ENCODE measurements around the gene MUC22.

The MUC22 gene

DNA sequence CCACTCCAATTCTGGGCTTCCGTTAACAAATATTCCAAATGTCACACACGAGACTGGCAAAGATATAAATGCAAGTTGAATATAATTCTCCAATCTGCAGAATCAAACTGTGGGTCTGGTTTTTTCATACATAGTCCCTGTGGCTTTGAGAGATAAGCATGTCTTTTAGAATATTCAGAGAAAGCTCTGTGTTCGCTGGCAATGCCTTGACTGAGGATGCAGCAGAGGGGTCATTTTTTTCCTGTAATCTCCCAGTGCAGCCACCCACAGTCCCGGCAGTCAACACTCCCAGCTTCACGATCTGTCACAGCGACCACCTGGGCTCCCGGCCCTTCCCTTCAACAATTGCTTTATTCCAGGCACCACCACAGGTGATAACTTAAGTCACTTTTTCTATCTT is 30.5 kb downstream of the MUC22 start:
- TF ChIP-seq CTCF (IDR thresholded peaks at IDR 0.05; ENCODE audit: borderline replicate concordance, insufficient read depth, low read depth, low read length), result no peak
- no peak overlapping the region for H3K4me3 ChIP-seq (ENCODE audit: low read depth, low read length)

- no peak for TF ChIP-seq CTCF (IDR thresholded peaks at IDR 0.05; ENCODE audit: borderline replicate concordance, insufficient read depth, low read depth, low read length)
- no peak overlapping the region for H3K4me3 ChIP-seq (ENCODE audit: low read depth, low read length)
These were observed 31.2 kb downstream of the MUC22 start for GRCh38 chr6:31041372-31041974.

DNA sequence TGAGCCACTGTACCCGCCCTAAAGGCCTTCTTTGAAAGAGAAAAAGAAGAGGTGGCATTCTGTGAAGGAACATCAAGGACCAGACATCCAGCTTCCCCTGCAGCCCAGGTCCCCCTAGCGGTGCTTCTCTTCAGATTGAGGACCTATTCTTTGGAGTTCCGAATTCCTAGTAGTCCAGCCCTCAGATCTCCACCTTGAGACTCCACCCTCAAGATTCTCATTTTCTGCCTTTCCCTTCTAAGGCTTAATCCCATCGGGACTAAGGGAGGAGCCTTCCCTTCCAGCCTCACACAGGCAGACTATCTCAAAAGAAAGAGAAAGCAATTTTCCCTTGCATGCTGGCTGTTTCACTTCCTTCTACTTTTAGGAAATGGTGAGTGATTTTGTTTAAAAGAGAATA is 32.5 kb downstream of the MUC22 start:
- peak; percentile 65 for TF ChIP-seq CTCF (IDR thresholded peaks at IDR 0.05; ENCODE audit: borderline replicate concordance, insufficient read depth, low read depth, low read length)
- no peak overlapping the region for H3K4me3 ChIP-seq (ENCODE audit: low read depth, low read length)

DNA sequence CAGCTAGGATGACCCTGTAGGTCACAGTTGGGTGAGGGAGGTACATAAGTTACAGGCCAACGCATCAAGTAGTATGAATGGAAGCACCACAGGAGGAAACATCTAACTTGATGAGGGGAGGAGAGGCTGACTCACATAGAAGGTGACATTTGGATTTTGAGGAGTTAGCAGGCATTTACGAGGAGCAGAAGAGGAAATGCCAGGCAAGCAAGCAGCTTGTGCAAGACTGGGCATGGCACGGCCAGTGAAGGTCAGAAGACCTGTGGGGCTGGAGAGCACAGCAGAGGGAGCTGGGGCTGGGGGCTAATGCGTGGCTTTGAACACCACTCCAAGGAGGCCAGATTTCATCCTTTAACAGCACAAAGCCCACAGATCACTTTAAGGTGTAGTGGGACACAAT is 37.8 kb downstream of the MUC22 start:
- H3K4me3 ChIP-seq (ENCODE audit: low read depth, low read length), result no peak overlapping the region
- no peak for TF ChIP-seq CTCF (IDR thresholded peaks at IDR 0.05; ENCODE audit: borderline replicate concordance, insufficient read depth, low read depth, low read length)

DNA sequence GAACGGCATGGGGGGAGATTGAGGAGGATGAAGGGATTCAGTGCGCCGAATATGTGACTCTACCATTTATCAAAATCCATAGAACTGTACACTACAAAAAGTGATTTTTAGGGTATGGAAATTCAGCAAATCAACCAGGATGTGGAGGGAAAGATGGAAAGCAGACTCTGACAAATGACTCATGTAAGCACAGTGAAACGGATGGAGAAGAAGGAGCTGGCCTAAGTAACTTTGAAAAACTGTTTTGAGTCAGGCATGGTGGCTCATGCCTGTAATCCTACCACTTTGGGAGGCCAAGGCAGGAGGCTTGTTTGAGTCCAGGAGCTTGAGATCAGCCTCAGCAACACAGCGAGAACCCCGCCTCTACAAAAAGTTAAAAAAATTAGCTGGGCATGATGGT is 39.2 kb downstream of the MUC22 start:
- H3K4me3 ChIP-seq (ENCODE audit: low read depth, low read length), result no peak overlapping the region
- no peak for TF ChIP-seq CTCF (IDR thresholded peaks at IDR 0.05; ENCODE audit: borderline replicate concordance, insufficient read depth, low read depth, low read length)

- peak overlapping the region; percentile 48 for H3K4me3 ChIP-seq (ENCODE audit: low read depth, low read length)
These were observed 42.9 kb downstream of the MUC22 start for GRCh38 chr6:31053187-31053586.

DNA sequence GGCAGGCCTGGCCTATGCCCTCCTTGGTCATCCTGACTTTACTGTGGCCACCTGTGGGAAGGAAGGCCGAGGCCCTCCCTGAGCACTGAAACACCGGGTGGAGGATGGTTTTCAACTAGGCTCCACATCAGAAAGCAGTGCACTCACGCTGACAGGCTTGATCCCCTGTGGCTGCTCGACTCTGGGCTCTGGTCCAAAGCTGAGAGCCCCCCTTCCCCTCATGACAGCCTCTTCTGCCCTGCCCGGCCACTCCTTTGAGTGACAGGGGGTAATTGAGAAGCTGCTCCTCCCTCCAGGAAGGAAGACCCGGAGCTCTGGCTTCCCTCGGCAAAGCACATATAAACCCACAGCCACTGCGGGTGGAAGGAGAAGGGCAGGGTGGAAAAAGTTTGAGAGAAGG is 43.6 kb downstream of the MUC22 start:
- peak overlapping the region; percentile 48 for H3K4me3 ChIP-seq (ENCODE audit: low read depth, low read length)
- TF ChIP-seq CTCF (IDR thresholded peaks at IDR 0.05; ENCODE audit: borderline replicate concordance, insufficient read depth, low read depth, low read length), result no peak

- no peak for TF ChIP-seq CTCF (IDR thresholded peaks at IDR 0.05; ENCODE audit: borderline replicate concordance, insufficient read depth, low read depth, low read length)
- H3K4me3 ChIP-seq (ENCODE audit: low read depth, low read length), result no peak overlapping the region
These were observed 45.2 kb downstream of the MUC22 start for GRCh38 chr6:31055441-31055840.
